ENCODE data around the gene GLMP. TPM values are rescaled to one million over a fixed set of nuclear protein-coding genes. Genes with fewer than 3 reads are reported as not detected.

GLMP gene
- total and polyA plus RNA-seq, 2 of the 13 experiments (the other 11 are each of a cell fraction or from before 2014, with no cell fraction given): 44.6 to 75.8 TPM

DNA sequence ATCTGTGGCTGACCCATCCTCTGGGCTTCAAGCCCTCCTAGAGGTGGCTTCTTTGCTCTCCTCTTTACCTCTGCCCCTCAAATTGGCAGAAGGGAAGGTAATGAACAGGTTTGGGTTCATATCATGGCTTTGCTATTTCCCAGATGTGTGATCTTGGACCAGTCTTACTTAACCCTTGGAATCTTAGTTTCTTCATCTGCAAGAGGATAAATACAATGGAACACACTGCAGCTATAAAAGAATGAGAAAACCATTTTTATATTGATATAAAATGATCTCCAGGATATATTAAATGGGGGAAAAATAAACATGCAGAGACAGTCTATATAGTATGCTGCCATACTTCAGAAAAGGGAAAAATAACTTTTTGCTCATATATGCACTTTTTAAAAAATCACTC is 5.6 kb downstream of the GLMP start:
- BruUV-seq (replicated peaks): TSS peak; percentile 31
- Histone ChIP-seq H4K20me1 (ENCODE audit: insufficient read depth, low read length) (no peaks in the 10 kb centered on the region), H3K9me3 (ENCODE audit: low read length) (no peaks in the 10 kb centered on the region), H3K27me3 (ENCODE audit: control insufficient read depth in 1 of 2, insufficient read depth in 2 of 2, low read length in 2 of 2) (no peaks in the 10 kb centered on the region), H3K36me3 (replicated peaks in 1 of 2; ENCODE audit: control insufficient read depth in 1 of 2, insufficient read depth in 2 of 2, low read length in 2 of 2) (peaks cover 3 to 6% of the 10 kb centered on the region in 2 experiments; a peak in 2 of 5 replicates), H2AFZ (ENCODE audit: low read length) (no peak overlapping the region), H3K4me2 (ENCODE audit: low read depth, low read length) (no peak overlapping the region; the same call in 1 of the 2 replicates), H3K4me3 (replicated peaks in 1 of 3; ENCODE audit: insufficient read depth in 1 of 3, low read depth in 2 of 3, low read length in 3 of 3) (no peak overlapping the region), H3K4me1 (ENCODE audit: insufficient read depth, low read length) (peaks cover 33% of the 10 kb centered on the region), H3K79me2 (ENCODE audit: insufficient read depth, low read length) (peaks cover 1% of the 10 kb centered on the region), H3K27ac (ENCODE audit: extremely low read length, insufficient read depth, low read length) (no peak overlapping the region), H3K9ac (ENCODE audit: insufficient read depth, low read depth, low read length) (no peak overlapping the region)
- ATAC-seq (no peak), FAIRE-seq (no peak), DNase-seq (ENCODE audit: low spot score) (no peak)
- intact Hi-C loops (cut with micrococcal nuclease; ENCODE audit: unreplicated experiment): loop anchor here (5.0 kb wide), 1 partner anchor 47 kb away; the partner anchor contains the start of genes CCT3 and TSACC
- TF ChIP-seq ZNF639 (CRISPR knock-in tag; conservative IDR thresholded peaks at IDR 0.05): no peak
- TF ChIP-seq DDIT3 (CRISPR knock-in tag; IDR thresholded peaks at IDR 0.05): no peak
- in situ Hi-C loops (cut with HindIII; ENCODE audit: extremely low pct_ligation_motif_present, low pct_unique_long_range_greater_than_20kb): no loop called here
- ChIA-PET POLR2A (no interaction called here), CTCF (ENCODE audit: low intra/inter-chr PET ratio, low total read pairs) (no interaction called here)

- ChIA-PET CTCF (ENCODE audit: low intra/inter-chr PET ratio, low total read pairs) (no interaction called here), POLR2A (interaction anchor here (0.7 kb wide), 1 partner anchor 14 kb away, joined by 3 read pairs; no protein-coding TSS in a partner anchor)
- peaks cover 19% of the 10 kb centered on the region for H3K4me1 ChIP-seq (ENCODE audit: insufficient read depth, low read length)
- H3K36me3 ChIP-seq (replicated peaks in 1 of 2; ENCODE audit: control insufficient read depth in 1 of 2, insufficient read depth in 2 of 2, low read length in 2 of 2): peaks cover 2 to 3% of the 10 kb centered on the region in 2 experiments; a peak in 2 of 5 replicates
- no peak overlapping the region for H3K4me3 ChIP-seq (replicated peaks in 1 of 3; ENCODE audit: insufficient read depth in 1 of 3, low read depth in 2 of 3, low read length in 3 of 3)
- in situ Hi-C loops (cut with HindIII; ENCODE audit: extremely low pct_ligation_motif_present, low pct_unique_long_range_greater_than_20kb): no loop called here
- no peak overlapping the region for H3K9ac ChIP-seq (ENCODE audit: insufficient read depth, low read depth, low read length)
- FAIRE-seq: no peak
- H3K4me2 ChIP-seq (ENCODE audit: low read depth, low read length): no peak overlapping the region
- no TSS peak for BruUV-seq (replicated peaks)
- H2AFZ ChIP-seq (ENCODE audit: low read length): no peak overlapping the region
- intact Hi-C loops (cut with micrococcal nuclease; ENCODE audit: unreplicated experiment): no loop called here
- H3K79me2 ChIP-seq (ENCODE audit: insufficient read depth, low read length): peaks cover 23% of the 10 kb centered on the region
- no peak overlapping the region for H3K27ac ChIP-seq (ENCODE audit: extremely low read length, insufficient read depth, low read length)
- no peak for ATAC-seq
- 94% methylated on average over 8 of the region's 8 CpGs for WGBS (ENCODE audit: low lambda C conversion rate)
- peaks cover 6% of the 10 kb centered on the region; the same call in 1 of the 2 replicates for H4K20me1 ChIP-seq (ENCODE audit: insufficient read depth, low read length)
- no peaks in the 10 kb centered on the region; a peak in 1 of 5 replicates for H3K27me3 ChIP-seq (ENCODE audit: control insufficient read depth in 1 of 2, insufficient read depth in 2 of 2, low read length in 2 of 2)
- H3K9me3 ChIP-seq (ENCODE audit: low read length): no peaks in the 10 kb centered on the region
- DNase-seq (ENCODE audit: low spot score): no peak
- TF ChIP-seq ZZZ3 (CRISPR knock-in tag; IDR thresholded peaks at IDR 0.05; ENCODE audit: borderline replicate concordance) (no peak), KDM5B (CRISPR knock-in tag; IDR thresholded peaks at IDR 0.05; ENCODE audit: borderline replicate concordance) (no peak), FOSL1 (CRISPR knock-in tag; IDR thresholded peaks at IDR 0.05; ENCODE audit: borderline replicate concordance) (no peak), ZNF431 (CRISPR knock-in tag; IDR thresholded peaks at IDR 0.05; ENCODE audit: borderline replicate concordance, low read depth) (no peak), ARID2 (CRISPR knock-in tag; IDR thresholded peaks at IDR 0.05; ENCODE audit: borderline replicate concordance) (no peak)
- TF ChIP-seq, protein P1, sequence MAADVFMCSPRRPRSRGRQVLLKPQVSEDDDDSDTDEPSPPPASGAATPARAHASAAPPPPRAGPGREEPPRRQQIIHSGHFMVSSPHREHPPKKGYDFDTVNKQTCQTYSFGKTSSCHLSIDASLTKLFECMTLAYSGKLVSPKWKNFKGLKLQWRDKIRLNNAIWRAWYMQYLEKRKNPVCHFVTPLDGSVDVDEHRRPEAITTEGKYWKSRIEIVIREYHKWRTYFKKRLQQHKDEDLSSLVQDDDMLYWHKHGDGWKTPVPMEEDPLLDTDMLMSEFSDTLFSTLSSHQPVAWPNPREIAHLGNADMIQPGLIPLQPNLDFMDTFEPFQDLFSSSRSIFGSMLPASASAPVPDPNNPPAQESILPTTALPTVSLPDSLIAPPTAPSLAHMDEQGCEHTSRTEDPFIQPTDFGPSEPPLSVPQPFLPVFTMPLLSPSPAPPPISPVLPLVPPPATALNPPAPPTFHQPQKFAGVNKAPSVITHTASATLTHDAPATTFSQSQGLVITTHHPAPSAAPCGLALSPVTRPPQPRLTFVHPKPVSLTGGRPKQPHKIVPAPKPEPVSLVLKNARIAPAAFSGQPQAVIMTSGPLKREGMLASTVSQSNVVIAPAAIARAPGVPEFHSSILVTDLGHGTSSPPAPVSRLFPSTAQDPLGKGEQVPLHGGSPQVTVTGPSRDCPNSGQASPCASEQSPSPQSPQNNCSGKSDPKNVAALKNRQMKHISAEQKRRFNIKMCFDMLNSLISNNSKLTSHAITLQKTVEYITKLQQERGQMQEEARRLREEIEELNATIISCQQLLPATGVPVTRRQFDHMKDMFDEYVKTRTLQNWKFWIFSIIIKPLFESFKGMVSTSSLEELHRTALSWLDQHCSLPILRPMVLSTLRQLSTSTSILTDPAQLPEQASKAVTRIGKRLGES (CRISPR knock-in tag; IDR thresholded peaks at IDR 0.05; ENCODE audit: borderline replicate concordance): no peak
- TF ChIP-seq, protein P2, sequence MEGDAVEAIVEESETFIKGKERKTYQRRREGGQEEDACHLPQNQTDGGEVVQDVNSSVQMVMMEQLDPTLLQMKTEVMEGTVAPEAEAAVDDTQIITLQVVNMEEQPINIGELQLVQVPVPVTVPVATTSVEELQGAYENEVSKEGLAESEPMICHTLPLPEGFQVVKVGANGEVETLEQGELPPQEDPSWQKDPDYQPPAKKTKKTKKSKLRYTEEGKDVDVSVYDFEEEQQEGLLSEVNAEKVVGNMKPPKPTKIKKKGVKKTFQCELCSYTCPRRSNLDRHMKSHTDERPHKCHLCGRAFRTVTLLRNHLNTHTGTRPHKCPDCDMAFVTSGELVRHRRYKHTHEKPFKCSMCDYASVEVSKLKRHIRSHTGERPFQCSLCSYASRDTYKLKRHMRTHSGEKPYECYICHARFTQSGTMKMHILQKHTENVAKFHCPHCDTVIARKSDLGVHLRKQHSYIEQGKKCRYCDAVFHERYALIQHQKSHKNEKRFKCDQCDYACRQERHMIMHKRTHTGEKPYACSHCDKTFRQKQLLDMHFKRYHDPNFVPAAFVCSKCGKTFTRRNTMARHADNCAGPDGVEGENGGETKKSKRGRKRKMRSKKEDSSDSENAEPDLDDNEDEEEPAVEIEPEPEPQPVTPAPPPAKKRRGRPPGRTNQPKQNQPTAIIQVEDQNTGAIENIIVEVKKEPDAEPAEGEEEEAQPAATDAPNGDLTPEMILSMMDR (CRISPR knock-in tag; IDR thresholded peaks at IDR 0.05): no peak
- TF ChIP-seq, protein P3, sequence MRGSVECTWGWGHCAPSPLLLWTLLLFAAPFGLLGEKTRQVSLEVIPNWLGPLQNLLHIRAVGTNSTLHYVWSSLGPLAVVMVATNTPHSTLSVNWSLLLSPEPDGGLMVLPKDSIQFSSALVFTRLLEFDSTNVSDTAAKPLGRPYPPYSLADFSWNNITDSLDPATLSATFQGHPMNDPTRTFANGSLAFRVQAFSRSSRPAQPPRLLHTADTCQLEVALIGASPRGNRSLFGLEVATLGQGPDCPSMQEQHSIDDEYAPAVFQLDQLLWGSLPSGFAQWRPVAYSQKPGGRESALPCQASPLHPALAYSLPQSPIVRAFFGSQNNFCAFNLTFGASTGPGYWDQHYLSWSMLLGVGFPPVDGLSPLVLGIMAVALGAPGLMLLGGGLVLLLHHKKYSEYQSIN (CRISPR knock-in tag; IDR thresholded peaks at IDR 0.05; ENCODE audit: borderline replicate concordance): no peak
These were observed 9.4 kb downstream of the GLMP start for GRCh38 chr1:156286061-156286460.
